H4 (cell line): Measurements from ENCODE around the gene RCOR3. TPM values are rescaled to one million over a fixed set of nuclear protein-coding genes. Genes with fewer than 3 reads are reported as not detected.
"Not testable (repeated sequence)": the region's sequence is repeated elsewhere in the genome, so short reads cannot be mapped to it uniquely, and the experiment has no call there.

Experiments
- DNase-seq: peaks from one replicate; pipeline ENCODE4 v3.0.0-alpha.2; 2015; ENCODE audit warnings: low spot score
- total RNA-seq: library from RNA; depleted of rRNA; stranded (reverse); fragments of >200 nt; shearing (Covaris generic); gene quantifications from 2 replicates; pipeline ENCODE4 v1.2.3, GENCODE V29; 2014

Gene RCOR3
- total RNA-seq, 1 experiment from 2014 or later, result 14.8 TPM

GRCh38 chr1:211340622-211341507, 81.7 kb downstream of the RCOR3 start:
- no peak for DNase-seq

- no peak for DNase-seq
Observed at GRCh38 chr1:211341999-211342398, 82.8 kb downstream of the RCOR3 start.

- DNase-seq, result no peak
Observed at GRCh38 chr1:211343607-211344006, 84.4 kb downstream of the RCOR3 start.

GRCh38 chr1:211344152-211344618, 85.0 kb downstream of the RCOR3 start:
- DNase-seq, result no peak

GRCh38 chr1:211345719-211346118, 86.6 kb downstream of the RCOR3 start:
- DNase-seq, result no peak

- DNase-seq, result no peak
Observed at GRCh38 chr1:211347077-211347844, 88.1 kb downstream of the RCOR3 start.

- no peak for DNase-seq
Observed at GRCh38 chr1:211348547-211348946, 89.4 kb downstream of the RCOR3 start.

GRCh38 chr1:211349741-211350140, 90.6 kb downstream of the RCOR3 start:
- no peak for DNase-seq

GRCh38 chr1:211352055-211352454, 92.9 kb downstream of the RCOR3 start:
- DNase-seq, result not testable (repeated sequence)

GRCh38 chr1:211352465-211352864, 93.3 kb downstream of the RCOR3 start:
- no peak for DNase-seq

GRCh38 chr1:211352985-211353515, 93.9 kb downstream of the RCOR3 start:
- DNase-seq, result peak; percentile 30

GRCh38 chr1:211353562-211354212, 94.5 kb downstream of the RCOR3 start:
- DNase-seq, result no peak

GRCh38 chr1:211355873-211356272, 96.7 kb downstream of the RCOR3 start:
- DNase-seq, result no peak

GRCh38 chr1:211356723-211357407, 97.7 kb downstream of the RCOR3 start:
- DNase-seq, result no peak

- no peak for DNase-seq
Observed at GRCh38 chr1:211358685-211359084, 99.5 kb downstream of the RCOR3 start.

GRCh38 chr1:211359876-211360275, 100.7 kb downstream of the RCOR3 start:
- DNase-seq, result no peak

- no peak for DNase-seq
Observed at GRCh38 chr1:211361202-211361601, 102.0 kb downstream of the RCOR3 start.
